Measurements from ENCODE around the gene STK32C. TPM values are rescaled to one million over a fixed set of nuclear protein-coding genes. Genes with fewer than 3 reads are reported as not detected.
"Not testable (repeated sequence)": the region's sequence is repeated elsewhere in the genome, so short reads cannot be mapped to it uniquely, and the experiment has no call there.

Gene STK32C
- total RNA-seq, 1 donor from 2014 or later: 12.5 TPM

- DNase-seq (ENCODE audit: low read depth, low spot score): no peak
These were observed 5.1 kb downstream of the STK32C start for GRCh38 chr10:132302421-132303310.

DNA sequence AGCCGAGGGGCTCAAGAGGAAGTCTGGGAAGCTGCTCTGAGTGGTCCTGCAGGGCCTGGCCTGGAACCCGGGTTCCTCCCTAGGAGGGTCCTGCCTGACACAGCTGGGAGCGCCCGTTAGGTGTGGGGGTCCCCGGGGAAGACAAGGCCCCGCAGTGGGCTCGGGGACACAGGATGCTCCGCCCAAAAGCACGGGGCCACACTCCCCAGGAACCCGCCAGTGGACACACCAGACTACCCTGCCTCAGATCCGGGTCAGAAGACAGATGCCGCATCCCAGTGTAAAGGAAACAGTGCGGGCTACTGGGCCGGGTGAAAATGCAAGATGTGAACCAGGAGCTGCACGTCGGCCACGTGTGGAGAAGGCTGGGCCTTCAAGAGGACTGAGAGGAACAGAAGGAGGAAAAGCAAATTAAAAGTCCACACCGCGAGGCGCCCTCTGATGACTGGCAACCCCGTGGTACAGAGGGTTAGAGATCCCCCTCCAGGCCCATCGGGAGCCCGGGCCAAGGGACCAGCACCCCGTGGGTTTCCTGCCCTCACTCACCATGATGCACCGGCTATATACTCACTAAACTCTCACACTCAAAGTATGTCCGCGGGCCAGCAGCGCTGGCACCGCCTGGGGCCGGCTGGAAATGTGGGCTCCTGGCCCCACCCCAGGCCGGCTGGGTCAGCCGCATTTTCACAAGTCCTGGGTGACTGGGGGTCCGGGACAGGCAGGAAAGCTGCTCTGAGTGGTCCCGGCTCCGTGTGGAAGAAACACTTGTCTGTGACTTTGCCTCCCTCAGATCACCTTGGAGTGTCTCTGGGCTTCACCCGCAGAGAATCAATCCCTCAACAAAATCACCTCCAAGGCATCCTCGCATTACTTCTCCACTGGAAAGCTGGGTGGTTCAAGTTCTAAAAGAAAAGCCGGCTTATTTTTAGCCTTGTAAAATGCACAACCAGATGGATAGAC is 6.1 kb downstream of the STK32C start:
- DNase-seq (ENCODE audit: low read depth, low spot score): no peak

DNA sequence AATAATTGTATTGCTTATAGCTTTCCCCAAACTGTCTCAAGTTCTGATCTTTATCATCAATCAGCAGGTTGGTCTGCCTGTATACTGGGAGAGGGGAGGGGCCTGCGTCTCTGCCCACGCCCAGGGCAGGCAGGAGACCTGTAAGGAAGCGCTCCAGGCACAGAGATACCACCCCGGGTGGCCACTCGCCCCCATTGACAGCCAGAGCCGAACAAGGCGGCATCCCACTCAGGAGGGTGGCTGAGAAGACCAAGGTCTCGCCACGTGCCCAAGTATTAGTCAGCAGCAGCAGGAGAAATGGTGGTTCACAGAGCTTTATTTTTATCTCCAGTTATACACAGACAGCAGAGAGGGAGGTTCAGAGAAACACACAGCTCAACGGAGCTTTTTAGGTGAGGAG is 7.2 kb downstream of the STK32C start:
- no peak for DNase-seq (ENCODE audit: low read depth, low spot score)

- DNase-seq (ENCODE audit: low read depth, low spot score): no peak
These were observed 8.1 kb downstream of the STK32C start for GRCh38 chr10:132299371-132300336.

DNA sequence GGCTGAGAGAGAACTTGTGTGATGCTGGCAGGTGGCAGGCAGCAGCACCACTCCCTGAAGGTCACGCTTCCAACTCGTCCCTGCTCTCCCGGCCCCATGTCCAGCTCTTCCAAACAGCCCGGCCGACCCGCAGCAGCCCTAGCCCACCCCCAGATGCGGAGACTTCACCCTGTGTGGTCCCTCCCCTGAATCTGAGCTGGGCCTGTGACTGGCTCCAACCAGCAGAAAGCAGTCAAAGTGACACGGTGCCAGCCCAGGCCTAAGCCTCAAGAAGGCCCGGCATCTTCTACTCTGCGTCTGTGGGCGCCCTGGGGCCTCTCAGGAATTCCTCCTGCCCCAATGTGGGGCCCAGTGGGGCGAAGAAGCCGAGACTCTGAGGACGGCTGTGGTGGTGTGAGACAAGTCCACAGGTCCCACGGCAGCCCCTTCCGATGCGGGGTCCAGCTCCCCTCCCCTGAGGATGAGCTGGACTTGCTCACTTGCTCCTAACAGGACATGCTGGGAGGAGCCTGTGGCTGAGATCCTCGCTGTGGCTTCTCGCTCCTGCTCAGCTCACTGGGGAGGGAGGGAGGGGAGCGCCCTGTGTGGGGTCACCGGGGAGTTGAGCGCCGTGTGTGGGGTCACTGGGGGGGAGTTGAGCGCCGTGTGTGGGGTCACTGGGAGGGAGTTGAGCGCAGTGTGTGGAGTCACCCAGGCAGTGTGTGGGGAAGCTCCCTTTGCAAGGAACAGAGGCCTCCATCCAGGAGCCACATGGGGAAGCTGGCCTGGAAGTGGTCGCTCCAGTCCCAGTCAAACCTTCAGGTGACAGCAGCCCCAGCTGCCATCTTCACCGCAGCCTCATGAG is 9.5 kb downstream of the STK32C start:
- DNase-seq (ENCODE audit: low read depth, low spot score): no peak

- DNase-seq (ENCODE audit: low read depth, low spot score): no peak
These were observed 10.2 kb downstream of the STK32C start for GRCh38 chr10:132297526-132297925.

DNA sequence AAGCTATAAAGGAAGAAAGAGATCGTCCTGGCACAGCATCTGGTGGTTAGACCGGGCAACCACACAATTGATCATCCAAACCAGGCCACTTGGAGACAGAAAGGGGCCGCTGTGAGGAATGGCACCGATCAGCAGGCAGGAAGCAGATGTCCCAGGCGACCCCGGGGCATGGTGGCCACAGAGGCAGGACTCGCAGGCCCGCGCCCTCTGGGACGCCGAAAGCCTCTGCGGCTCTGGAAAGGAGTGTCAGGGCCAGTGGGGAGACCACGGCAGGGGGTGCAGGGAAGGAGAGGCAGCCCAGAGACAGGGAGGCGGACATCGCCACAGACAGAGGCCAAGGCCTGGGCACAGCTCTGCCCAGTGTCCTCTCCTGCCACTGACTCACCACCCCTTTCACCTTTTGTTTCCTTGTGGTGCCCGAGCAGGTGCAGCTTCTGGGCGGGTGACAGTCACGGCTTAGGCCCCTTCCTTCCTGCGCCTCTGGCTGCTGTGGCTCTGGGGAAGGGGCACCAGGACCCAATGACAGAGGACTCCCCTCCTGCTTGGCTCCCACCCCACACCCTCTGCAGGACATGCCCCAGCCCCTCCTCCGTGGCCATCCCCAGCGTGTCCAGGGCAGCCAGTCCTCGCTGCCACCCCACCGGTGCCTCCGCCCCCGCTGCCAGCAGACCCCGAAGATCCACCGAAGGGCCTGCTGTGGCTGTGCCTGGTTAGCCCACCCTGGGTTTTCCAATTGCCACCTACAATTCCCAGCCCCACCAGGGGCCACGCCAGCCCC is 10.9 kb downstream of the STK32C start:
- DNase-seq (ENCODE audit: low read depth, low spot score): no peak

- not testable (repeated sequence) for DNase-seq (ENCODE audit: low read depth, low spot score)
These were observed 12.3 kb downstream of the STK32C start for GRCh38 chr10:132295481-132295880.

DNA sequence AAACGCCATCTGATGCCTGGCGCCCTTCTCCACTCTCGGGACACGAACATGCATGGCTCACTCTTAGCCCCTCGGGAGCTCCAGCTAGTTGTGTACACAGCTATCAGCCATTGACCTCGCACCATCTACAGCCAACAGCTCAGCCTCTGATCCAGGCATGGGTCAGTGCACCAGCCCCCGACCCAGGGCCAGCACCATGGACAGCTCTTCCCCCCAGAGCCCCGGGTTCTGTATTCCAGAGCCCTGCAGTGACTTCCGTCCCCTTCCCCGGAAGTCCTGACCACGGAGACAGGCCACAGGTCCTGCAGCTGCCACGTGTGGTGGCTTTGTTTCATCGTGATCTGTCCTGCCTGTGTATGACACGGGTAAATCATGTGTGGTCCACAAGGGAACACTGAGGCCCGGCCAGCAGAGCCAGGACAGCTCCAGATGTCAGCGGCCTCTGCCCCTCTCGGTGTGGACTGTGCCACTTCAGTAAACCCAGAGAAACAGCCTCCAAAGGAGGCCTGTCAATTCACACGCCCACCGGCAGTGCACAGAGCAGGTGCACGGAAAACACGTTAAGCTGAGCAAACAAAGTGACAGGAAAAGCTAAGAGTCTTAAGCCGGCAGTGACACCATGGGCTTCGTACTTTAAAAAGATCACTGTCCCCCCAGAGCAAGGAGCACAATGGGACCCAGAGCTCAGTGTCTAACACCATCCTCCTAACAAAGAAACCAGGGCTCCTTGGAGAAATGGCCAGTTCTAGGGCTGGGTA is 13.0 kb downstream of the STK32C start:
- DNase-seq (ENCODE audit: low read depth, low spot score): no peak

DNA sequence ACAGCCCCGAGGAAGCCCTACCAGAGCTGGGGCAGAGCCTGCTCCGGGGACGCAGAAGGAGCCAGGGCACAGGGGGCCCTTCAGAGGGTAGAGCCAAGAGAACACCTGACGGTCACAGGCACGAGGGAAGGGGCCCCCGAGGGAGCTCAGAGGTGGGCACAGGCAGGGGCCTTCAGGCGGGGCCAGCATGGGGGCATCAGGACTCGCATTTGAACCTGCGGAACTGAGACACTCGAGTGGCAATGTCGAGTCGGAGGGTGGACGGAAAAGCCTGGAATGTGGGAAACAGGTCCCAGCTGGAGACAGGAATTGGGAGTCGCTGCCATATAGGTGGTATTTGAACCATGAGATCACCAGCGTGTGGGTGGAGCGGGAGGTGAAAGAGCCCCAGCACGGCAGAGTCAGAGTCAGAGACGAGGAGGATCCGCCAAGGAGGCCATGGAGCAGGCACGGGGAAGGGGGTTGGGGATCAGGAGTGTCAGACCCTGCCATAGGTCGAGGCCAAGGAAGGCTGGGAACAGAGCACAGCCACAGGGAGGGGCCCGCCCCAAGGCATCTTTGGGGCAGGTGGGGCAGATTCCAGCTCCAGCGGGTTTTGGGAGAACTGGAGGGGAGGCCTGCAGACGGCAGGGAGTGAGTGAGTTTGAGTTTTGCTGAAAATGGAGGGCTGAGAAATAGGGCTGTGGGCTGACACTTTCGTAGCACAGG is 13.8 kb downstream of the STK32C start:
- no peak for DNase-seq (ENCODE audit: low read depth, low spot score)

GRCh38 chr10:132293201-132293812 is 14.4 kb downstream of the STK32C start:
- no peak for DNase-seq (ENCODE audit: low read depth, low spot score)

GRCh38 chr10:132292287-132293200 is 15.2 kb downstream of the STK32C start:
- DNase-seq (ENCODE audit: low read depth, low spot score): no peak

- DNase-seq (ENCODE audit: low read depth, low spot score): no peak
These were observed 15.9 kb downstream of the STK32C start for GRCh38 chr10:132291826-132292225.

DNA sequence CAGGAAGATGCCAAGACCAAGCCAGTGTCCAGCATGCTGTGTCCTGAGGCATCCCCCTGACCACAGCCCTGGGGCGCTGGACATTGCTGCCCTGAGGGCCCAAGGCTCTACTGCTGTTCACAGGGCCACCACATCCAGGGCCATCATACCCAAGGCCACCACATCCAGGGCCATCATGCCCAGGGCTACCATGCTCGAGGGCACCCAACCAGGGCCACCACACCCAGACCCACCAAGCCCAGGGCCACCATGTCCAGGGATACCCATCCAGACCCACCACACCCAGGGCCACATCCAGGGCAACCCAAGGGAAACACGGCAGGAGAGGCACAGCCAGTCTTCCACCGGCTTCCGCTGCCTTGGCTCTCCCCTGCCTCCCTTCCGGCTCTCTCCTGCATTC is 17.1 kb downstream of the STK32C start:
- no peak for DNase-seq (ENCODE audit: low read depth, low spot score)

GRCh38 chr10:132289439-132289838 is 18.3 kb downstream of the STK32C start:
- DNase-seq (ENCODE audit: low read depth, low spot score): no peak

DNA sequence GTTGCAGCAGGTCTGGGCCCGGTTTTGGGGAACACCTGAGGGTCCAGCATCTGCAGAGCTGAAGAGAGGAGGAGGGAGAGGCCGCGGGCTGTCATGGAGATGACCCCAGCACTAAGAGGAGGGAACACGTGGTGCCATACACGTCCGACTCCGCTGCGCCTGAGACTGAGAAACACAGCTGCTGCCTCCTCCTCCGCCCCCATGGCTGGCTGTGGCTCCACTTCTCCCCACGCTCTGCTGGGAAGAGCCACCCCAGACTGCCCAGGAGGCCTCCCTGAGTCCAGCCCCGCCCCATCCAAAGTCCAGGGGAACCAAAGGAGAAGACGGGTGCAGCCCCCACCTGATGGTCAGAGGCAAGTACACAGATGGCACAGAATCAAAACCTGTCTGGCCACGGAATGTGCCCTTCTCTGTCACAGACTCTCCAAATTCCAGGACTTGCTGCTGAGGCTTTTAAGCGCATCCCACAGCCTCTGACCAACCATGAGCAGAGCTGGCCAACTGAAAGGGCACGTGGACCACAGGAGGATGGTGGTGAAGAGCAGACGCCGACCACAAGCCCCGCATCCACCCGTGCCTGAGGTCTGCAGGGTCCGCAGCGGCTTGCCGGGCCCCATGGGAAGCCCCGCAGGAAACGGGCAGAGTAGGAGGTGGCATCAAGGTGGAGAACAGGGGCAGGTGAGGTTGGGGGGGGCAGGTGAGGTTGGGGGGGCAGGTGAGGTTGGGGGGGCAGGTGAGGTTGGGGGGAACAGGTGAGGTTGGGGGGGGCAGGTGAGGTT is 24.0 kb downstream of the STK32C start:
- DNase-seq (ENCODE audit: low read depth, low spot score): no peak

All from pulmonary artery endothelial cell (primary cell).